NCI-H460 (cell line): ENCODE results near the gene ARHGDIG. TPM values are rescaled to one million over a fixed set of nuclear protein-coding genes. Genes with fewer than 3 reads are reported as not detected.
"Not testable (repeated sequence)": the region's sequence is repeated elsewhere in the genome, so short reads cannot be mapped to it uniquely, and the experiment has no call there.

ENCODE experiments used
- DNase-seq: peaks from one replicate; pipeline ENCODE4 v3.0.0-alpha.2; 2016; ENCODE audit warnings: low read depth; ENCODE audit errors: extremely low read depth
- total RNA-seq: library from RNA; depleted of rRNA; stranded (reverse); fragments of >200 nt; shearing (Covaris generic); gene quantifications from 2 replicates; pipeline ENCODE4 v1.2.3, GENCODE V29; 2014; rRNA removed

Gene ARHGDIG
- total RNA-seq, 1 experiment from 2014 or later, result 2.9 TPM

DNA sequence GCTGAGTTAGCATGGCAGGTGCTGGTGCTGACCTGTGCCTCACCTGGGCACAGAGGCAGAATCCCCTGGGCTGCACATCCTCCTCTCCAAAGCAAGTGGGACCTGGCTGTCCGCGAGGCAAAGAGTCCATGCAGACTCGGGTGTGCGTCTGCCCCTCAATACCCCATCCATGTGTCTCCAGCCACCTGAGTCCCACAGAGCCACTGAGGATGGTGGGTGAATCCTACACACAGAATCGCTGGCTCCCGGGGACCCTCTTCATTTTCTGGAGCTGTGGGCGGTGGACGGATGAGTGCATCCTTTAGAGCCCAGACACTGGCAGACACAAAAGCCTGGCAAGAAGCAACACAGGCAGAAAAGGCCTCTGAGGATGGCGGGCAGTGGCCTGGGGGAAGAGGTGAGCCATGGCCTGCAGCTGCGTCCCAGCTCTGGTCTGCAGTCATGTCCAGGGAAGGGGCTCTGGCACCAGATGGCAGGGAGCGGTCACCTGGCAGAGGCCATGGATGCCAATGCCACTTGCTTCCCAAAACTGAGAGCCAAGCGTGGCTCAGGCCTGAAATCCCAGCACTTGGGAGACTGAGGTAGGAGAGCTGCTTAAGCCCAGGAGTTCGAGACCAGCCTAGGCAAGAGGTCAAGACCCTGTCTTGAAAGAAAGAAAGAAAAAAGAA, 42.2 kb downstream of the ARHGDIG start:
- no peak for DNase-seq

DNA sequence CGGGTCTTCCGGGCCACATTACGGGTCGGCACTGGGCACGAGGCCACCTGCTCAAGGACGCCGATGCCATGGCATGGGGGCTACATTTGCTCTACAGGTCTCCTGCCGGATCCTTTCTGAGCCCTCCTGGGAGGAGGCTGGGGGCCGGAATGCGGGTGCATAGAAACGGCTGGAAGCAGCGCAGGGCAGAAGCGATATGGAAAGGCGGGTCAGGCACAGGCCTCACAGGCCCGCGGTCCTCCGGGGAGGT, 43.7 kb downstream of the ARHGDIG start:
- no peak for DNase-seq

DNA sequence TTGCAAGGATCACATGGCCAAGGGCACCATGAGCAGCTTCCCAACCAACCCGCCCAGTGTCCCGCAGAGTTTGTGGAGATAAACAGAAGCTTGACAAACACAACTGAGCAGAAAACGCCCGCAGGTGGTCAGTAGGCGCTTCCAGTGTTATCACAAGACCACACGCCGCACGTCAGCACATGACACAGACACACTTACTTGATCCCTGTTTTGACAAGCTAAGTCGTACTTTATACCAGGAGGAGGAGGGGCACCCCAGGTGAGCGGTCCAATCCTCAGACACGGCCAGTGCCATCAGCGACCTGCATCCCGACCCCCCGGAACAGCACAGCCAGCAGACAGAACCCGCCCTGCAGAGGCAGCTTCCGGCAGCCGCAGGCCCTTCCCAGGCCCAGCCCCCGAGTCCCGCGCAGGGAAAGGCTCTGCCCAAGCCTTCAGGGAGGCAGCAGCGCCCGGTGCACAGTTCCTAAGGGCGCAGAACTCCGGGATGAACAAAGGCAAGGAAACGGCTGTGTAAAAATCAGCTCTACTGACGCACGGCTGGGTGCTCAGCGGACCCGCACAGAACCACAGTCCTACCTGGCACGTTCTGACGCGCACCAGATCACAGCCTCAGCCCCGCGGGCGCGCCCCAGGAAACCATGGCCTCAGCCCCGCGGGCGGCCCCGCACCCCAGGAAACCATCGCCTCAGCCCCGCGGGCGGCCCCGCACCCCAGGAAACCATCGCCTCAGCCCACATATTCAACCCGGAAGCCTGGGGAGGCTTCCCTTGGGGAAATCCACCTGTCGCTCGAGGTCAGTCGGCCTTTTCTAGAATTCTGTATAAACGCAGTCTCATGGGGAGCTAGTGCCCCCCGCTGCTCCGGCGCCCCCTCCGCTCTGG, 44.3 kb downstream of the ARHGDIG start:
- DNase-seq, result no peak

GRCh38 chr16:325375-326145, 45.2 kb downstream of the ARHGDIG start:
- no peak for DNase-seq

DNA sequence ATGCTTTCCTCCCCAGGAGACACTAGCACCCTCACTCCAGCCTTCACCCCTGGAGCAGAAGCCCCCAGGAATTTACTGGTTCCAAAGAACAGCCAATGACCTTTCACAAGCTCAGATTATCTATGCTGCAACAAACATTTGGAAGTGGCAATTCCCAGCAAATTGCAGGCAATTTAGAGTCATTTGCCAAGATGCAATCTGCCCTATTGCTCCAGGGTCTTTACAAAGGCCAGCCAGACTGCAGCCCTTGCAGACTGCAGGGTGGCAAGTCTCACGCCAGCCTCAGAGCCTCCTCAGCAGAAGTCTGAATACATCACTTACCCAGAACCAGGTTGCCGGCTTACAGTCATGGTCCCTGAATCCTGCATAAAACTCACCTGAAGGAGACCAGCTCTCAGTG, 50.4 kb downstream of the ARHGDIG start:
- DNase-seq, result no peak

GRCh38 chr16:331181-331814, 50.9 kb downstream of the ARHGDIG start:
- not testable (repeated sequence) for DNase-seq

Other genes starting within 250 kb of the ARHGDIG start
- gene POLR3K, start 227.0 kb upstream of the ARHGDIG start, total RNA-seq, result 12.6 and 13.3 TPM in 2 replicates
- gene SNRNP25, start 226.8 kb upstream of the ARHGDIG start, total RNA-seq, result 10.6 and 15.5 TPM in 2 replicates
- 22.2 and 23.3 TPM in 2 replicates for gene RHBDF1, start 208.0 kb upstream of the ARHGDIG start, total RNA-seq
- gene MPG, start 202.4 kb upstream of the ARHGDIG start, total RNA-seq, result 84.4 and 136 TPM in 2 replicates
- 20.9 and 21.3 TPM in 2 replicates for gene NPRL3, start 141.9 kb upstream of the ARHGDIG start, total RNA-seq
- gene HBZ, start 127.9 kb upstream of the ARHGDIG start, total RNA-seq, result not detected in 2 replicates
- gene HBM, start 114.6 kb upstream of the ARHGDIG start, total RNA-seq, result not detected in 2 replicates
- not detected in 2 replicates for gene HBA2, start 107.7 kb upstream of the ARHGDIG start, total RNA-seq
- gene HBA1, start 103.9 kb upstream of the ARHGDIG start, total RNA-seq, result 2.2 TPM in 1 of 2 replicates, not detected in the other
- 1.5 and 2.4 TPM in 2 replicates for gene HBQ1, start 100.1 kb upstream of the ARHGDIG start, total RNA-seq
- 38.4 and 40.8 TPM in 2 replicates for gene LUC7L, start 51.1 kb upstream of the ARHGDIG start, total RNA-seq
- 41.5 and 45.8 TPM in 2 replicates for gene FAM234A, start 45.8 kb upstream of the ARHGDIG start, total RNA-seq
- 6.6 and 6.9 TPM in 2 replicates for gene RGS11, start 4.6 kb upstream of the ARHGDIG start, total RNA-seq
- gene PDIA2, start 2.6 kb downstream of the ARHGDIG start, total RNA-seq, result 0.40 and 0.64 TPM in 2 replicates
- gene AXIN1, start 72.1 kb downstream of the ARHGDIG start, total RNA-seq, result 35.7 and 38.3 TPM in 2 replicates
- gene MRPL28, start 89.9 kb downstream of the ARHGDIG start, total RNA-seq, result 100 and 116 TPM in 2 replicates
- 29.6 and 34.7 TPM in 2 replicates for gene PGAP6, start 101.4 kb downstream of the ARHGDIG start, total RNA-seq
- gene NME4, start 116.6 kb downstream of the ARHGDIG start, total RNA-seq, result 170 and 201 TPM in 2 replicates
- gene DECR2, start 121.3 kb downstream of the ARHGDIG start, total RNA-seq, result 15.7 and 16.9 TPM in 2 replicates
- gene RAB11FIP3, start 145.1 kb downstream of the ARHGDIG start, total RNA-seq, result 20.8 and 22.4 TPM in 2 replicates
- 32.4 and 41.4 TPM in 2 replicates for gene CAPN15, start 247.1 kb downstream of the ARHGDIG start, total RNA-seq